KBM-7 (cell line): ENCODE data around the gene B4GALT1.
A peak's percentile ranks its signal among the peaks of the same experiment; 100 is the strongest.

Experiments
- DNase-seq: peaks from one replicate; pipeline ENCODE4 v3.0.0-alpha.2; 2015
- in situ Hi-C: fragments of 300-500 bp; cut with MboI; formaldehyde crosslinking; loops from 2 replicates; pipeline ENCODE4 v1.14.3; 2020; ENCODE audit warnings: low sequenced_read_pairs, low pct_unique_long_range_greater_than_20kb, mixed read lengths

B4GALT1 gene

GRCh38 chr9:33129251-33129885 lies 37.8 kb downstream of the B4GALT1 start:
- in situ Hi-C loops = no loop called here
- no peak for DNase-seq

DNA sequence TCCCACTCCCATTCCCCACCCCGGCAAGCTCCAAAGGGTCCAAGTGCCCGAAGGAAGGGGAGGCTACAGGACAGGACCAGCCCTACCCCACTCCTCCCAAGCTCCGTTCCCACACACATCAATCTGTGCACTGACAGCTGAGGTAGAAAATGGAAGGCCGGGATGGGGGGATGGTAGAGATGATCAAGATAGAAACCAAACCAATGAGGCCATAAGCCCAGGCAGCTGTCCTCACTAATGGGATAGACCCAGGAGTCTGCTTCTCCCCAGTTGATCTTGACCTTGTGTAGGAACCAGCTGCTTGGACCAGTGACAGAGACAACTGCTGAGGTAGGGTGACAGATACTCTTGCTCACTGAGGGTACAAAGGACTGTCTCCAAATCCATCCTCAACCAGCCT lies 38.6 kb downstream of the B4GALT1 start:
- DNase-seq = no peak
- in situ Hi-C loops = no loop called here

DNA sequence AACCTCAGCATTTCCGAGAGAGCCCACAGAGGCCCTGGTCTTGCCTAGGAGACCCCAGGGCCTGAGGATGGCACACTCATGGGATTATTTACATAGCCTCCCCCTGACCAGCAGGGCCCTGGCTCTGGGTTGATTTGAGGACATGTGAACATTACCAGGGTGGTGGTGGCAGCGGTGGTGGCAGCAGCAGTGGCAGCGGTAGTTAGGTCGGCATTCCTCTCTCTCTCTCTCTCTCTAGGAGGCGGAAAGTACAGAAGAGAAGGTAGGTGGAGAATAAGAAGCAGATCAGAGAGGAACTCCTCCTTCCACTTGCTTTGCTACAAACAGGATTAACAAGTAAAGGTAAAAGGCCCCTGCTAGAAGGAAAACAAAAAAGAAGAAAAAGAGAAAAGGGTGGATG lies 39.3 kb downstream of the B4GALT1 start:
- in situ Hi-C loops = no loop called here
- DNase-seq = no peak

GRCh38 chr9:33125871-33126823 lies 41.0 kb downstream of the B4GALT1 start:
- DNase-seq = peak; percentile 59
- in situ Hi-C loops = no loop called here

DNA sequence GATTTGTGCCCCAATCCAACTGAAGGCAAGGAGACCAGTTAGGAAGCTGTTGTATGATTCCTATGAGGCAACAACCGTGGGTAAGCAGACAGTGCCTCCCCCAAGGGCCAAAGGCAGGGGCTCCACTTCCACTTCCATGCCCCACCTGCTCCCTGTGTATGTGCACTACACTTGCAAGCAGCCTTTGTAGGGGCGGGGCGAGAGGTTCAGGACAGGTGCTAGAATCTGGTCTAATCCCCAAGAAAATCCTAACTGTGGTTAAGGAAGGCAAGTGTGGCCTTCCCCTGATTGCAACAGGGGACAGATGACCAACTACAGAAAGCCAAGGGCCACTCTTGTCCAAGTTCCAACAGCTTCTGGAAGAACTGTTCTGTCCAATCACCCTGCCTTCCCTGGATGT lies 41.7 kb downstream of the B4GALT1 start:
- in situ Hi-C loops = no loop called here
- no peak for DNase-seq

DNA sequence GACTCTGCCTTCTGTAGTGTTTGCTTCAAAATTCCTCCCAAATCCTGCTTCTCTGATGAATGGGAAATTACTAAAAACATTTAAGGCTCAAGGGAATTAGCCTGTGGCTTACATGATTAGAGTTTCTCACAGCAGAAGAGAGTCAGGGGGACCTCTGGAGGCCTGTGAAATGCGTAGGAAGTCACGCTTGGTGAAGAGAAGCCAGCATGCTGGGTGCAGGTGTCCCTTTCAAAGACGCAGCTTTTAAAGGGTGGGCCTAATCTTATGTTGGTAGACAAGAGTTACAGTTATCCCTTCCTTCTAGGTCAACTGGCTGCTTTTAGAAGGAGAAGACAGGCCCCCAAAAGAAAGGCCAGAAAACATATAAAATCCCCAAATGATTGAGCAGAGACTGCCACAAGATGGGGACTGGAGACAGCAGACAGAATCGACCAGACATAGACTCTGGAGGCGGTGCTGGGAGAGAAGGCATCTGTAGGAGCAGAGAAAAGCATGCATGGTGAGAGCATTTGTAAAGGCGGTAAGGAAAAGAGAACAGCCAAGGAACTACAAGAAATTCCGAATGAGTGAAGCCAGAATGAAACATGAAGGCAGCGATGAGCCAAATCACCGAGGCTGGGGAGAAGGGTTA lies 42.3 kb downstream of the B4GALT1 start:
- DNase-seq = no peak
- in situ Hi-C loops = no loop called here

DNA sequence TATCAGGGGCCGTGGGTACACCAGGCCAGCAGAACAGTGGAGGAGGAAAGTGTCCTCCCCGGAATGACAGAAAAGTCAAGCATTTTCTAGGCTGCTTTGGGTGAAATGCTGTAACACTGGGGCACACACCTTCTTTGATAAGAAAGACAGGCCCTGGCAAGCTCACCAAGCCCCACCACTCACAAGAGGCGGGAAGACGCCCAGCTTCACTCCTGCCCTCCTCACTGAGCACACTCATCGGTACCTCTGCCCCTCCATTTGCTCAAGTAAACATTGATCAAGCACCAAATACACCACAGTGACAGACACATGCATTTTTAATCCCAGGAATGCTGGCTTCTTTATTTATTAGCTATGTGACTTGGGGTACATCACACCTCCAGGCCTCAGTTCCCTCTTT lies 43.1 kb downstream of the B4GALT1 start:
- DNase-seq = no peak
- in situ Hi-C loops = no loop called here

GRCh38 chr9:33123407-33124031 lies 43.6 kb downstream of the B4GALT1 start:
- no peak for DNase-seq
- in situ Hi-C loops = no loop called here

DNA sequence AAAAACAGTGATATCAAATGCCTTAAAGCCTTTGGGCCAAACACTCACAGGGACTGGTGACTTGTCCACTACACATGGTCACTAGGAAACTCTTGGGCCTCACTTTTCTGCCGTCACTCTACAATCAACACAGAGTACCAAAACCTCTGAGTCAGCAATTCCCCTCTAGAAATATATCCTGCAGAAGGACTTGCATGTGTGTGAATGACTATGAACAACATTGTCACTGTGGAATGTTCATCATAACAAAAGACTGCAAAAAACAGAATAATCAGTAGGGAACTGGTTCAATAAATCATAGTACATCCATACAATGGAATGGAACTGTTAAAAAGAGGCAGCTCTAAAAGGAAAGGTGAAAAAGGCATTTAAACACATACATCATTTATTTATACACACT lies 46.5 kb downstream of the B4GALT1 start:
- no peak for DNase-seq
- in situ Hi-C loops = no loop called here

GRCh38 chr9:33117796-33118195 lies 49.3 kb downstream of the B4GALT1 start:
- in situ Hi-C loops = no loop called here
- DNase-seq = no peak

DNA sequence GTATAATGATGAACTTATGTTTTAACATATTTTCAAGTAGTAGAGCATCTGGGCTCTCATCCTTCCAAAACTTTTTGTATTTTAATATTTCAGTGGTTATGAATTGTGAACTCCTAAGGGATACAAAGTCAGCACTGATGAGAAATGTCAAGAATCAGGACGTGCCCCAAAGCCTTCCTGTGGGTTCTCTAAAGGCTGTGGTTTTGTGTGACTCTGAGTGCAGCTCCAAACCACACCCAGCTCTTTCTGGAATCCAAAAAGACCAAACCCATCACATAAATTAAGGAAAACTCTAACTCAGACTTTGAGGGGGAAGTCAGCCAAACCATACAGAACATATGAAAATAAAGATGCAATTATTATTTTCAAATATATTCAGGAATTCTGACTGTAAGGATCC lies 49.8 kb downstream of the B4GALT1 start:
- in situ Hi-C loops = no loop called here
- DNase-seq = peak; percentile 20

- peak; percentile 39 for DNase-seq
- in situ Hi-C loops = no loop called here
Observed at GRCh38 chr9:33116860-33117259, 50.3 kb downstream of the B4GALT1 start.

DNA sequence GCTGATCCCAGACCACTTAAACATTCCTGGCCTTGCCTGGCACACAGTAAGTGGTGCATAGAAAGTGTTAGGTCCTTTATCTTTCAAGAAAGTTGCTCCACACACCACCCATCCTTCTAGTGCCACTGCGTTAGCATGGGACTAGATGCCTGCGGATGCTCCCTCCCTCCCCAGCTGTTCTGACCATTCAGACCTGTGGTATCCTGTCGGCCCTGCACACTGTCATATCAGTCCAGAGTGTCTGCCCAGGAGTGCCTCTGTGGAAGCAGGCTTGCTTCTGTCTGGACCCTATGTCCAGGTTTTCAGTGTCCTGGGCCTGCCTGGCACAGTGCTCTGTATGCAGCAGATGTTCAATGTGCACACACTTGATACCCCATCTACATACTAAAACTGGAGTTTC lies 52.4 kb downstream of the B4GALT1 start:
- no peak for DNase-seq
- in situ Hi-C loops = no loop called here

- in situ Hi-C loops = no loop called here
- no peak for DNase-seq
Observed at GRCh38 chr9:33113799-33114547, 53.2 kb downstream of the B4GALT1 start.

DNA sequence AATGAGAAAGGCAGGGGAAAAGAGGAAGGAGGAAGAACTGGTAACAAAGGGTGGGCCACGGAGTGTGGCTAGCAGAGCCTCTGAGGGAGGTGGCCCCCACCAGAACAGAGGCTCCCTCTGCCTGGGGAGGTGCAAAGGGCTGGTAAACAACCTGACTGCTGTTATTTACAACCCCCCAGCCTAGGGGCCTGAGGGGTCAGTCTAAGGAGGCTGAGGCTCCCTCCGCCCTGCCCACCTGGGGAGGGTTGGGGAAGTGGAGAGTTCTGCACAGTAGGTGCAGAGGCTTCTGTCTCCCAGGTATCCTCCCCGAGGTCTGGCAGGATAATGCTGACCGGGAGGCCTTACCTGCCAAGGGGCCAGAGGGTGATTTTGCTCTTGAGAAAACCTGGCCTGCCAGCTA lies 55.0 kb downstream of the B4GALT1 start:
- in situ Hi-C loops = no loop called here
- DNase-seq = no peak

DNA sequence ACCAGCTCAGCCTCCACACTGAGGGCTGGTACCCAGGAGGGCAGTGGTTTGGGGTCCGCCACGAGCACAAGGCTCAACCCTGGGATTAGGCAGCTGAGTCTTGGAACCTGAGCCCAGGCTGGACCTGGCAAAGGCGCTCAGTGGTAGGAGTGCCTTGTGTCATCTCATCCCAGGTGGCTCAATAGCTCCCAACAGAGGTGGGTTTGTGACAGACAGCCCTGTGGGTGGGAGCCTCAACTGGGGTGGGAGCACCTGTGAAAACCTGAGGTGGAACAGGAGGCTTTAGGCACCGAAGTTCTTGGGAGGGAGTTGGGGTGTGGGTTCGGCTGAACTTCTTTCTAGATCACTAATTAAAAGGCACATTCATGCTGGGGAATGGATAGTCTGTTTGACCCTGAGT lies 55.5 kb downstream of the B4GALT1 start:
- DNase-seq = no peak
- in situ Hi-C loops = no loop called here

DNA sequence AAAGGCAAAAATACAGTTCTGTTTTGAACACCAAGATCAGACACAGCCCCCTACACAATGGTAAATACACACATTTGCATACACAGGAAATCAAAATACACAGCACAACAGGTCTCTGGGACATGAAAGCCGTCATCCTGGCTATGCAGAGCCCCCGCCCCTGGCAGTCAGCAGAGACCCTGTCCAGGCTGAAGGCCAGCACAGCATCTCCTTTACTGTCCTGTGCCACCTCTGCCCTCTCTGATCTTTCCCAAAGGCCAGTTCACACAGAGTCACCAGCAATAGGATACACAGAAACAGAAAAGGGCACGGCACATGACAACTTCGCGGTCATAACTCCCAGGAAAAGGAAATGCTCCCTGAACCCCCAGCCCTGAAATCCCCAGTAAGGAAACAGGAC lies 56.5 kb downstream of the B4GALT1 start:
- in situ Hi-C loops = no loop called here
- DNase-seq = no peak

- in situ Hi-C loops = no loop called here
- no peak for DNase-seq
Observed at GRCh38 chr9:33109850-33110595, 57.1 kb downstream of the B4GALT1 start.
